ENCODE measurements around the gene TMPRSS5.

The TMPRSS5 gene

DNA sequence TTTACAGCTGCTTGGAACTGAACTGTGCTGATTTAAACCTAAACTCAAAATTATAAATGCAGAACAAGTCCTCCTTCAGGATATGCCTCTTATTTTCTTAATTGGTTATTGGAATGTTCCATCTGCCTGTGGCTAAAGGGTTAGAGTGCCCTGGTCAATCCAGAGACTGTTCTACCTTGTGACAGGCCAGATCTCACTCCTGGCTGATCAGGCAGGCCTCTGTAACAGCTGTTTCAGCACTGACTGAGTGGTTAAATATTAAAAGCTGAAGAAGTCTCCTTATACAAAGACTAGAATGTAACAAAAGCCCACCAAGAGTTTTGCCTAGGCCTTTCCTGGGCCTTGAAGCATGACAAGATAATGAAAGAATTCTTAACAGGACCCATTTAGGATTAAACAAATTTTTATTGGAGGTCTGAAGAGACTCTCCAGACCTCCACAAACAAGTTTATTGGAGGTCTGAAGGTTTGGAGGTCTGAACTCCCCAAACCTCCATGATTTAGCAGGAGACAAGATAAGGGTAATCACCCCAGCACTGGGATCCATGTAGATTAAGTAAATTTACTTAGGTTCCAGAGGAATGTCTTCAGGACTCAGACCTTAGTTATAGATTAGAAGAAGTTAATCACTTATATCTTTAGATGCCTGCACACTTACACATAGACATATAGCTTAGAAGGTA is 35.8 kb downstream of the TMPRSS5 start:
- no peak for DNase-seq (ENCODE audit: low read depth in 2 of 2)

DNA sequence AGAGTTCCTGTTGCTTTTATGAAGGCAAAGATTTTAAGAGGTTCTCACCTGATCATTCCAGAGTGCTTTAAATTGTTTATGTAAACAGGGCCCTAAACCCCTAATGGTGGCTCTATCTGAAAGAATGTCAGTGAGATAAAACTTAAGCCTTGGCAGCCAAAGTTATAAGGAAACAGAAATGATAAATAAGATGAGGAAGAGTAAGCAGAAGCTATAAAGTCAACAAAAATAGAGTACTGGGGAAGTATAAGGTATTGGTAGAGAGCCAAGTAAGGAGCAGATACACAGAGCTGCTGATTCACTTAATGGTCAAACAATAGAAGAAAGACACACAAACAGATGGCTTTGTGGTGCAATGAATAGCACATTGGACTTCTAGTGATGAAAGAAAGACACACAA is 37.9 kb downstream of the TMPRSS5 start:
- DNase-seq (ENCODE audit: low read depth in 2 of 2): no peak

DNA sequence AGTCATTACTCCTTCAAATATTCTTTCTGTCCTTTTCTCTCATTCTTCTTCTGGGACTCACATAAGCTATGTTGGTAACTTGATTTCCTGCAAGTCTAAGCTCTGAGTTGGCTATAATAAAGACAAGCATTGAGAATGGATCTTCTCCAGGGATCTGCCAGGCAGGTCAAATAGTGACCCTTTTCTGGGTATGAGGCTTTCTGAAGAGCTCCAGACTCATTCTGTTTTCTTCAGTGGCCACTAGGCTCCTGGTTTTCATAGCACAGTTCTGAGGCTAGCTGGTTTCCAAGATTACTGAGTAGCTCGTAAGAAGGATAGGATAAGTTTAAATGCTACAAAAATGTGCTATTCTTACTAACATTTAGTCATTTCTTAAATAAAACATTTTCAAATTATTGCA is 38.3 kb downstream of the TMPRSS5 start:
- DNase-seq (ENCODE audit: low read depth in 2 of 2): no peak

DNA sequence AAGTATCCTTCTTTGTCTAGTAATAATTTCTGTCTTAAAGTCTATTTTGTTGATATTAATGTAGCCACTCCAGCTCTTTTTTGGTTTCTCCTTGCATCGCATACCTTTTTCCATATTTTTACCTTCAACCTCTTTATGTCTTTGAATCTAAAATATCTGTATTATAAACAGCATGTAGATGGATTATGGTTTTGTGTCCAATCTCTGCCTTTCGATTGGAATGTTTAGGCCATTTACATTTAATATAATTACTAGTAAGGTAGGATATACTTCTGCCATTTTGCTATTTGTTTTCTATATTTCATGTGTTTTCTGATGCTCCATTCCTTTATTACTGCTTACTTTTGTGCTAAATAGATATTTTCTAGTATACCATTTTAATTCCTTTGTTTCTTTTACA is 39.5 kb downstream of the TMPRSS5 start:
- DNase-seq (ENCODE audit: low read depth in 2 of 2): no peak

DNA sequence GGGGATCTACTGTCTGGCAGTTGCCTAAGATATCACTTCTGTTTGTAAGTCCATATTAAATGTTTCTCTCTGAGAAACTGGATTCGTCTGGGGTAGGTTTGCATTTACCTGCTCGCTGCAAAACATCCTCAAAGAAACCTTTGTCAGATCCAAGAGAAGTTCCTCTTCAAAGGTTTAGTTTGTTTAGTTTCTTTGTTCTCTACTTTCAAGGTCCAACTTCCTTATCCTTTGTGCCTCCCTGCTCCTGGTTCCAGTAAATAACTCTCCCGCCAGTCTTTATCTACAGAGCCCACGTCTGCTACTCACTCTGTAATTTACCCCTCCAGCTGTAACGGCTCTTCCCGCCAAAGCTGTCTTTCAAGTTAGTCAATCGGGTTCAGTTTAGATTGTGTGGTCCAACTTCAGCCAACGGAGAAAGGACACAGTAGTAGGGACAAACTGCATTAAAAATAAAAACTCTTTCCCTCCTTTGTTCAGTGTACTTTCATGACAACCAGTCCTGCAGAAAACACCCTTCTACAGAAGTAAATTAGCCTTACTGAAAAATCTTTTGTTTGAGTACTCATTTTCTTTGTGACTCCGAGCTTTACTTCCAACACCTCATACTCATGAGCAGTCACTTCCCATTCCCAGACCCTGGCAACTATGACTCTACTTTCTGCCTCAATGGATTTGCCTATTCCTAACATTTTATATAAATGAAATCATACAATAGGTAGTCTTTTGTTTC is 41.0 kb downstream of the TMPRSS5 start:
- DNase-seq (ENCODE audit: low read depth in 2 of 2): no peak

DNA sequence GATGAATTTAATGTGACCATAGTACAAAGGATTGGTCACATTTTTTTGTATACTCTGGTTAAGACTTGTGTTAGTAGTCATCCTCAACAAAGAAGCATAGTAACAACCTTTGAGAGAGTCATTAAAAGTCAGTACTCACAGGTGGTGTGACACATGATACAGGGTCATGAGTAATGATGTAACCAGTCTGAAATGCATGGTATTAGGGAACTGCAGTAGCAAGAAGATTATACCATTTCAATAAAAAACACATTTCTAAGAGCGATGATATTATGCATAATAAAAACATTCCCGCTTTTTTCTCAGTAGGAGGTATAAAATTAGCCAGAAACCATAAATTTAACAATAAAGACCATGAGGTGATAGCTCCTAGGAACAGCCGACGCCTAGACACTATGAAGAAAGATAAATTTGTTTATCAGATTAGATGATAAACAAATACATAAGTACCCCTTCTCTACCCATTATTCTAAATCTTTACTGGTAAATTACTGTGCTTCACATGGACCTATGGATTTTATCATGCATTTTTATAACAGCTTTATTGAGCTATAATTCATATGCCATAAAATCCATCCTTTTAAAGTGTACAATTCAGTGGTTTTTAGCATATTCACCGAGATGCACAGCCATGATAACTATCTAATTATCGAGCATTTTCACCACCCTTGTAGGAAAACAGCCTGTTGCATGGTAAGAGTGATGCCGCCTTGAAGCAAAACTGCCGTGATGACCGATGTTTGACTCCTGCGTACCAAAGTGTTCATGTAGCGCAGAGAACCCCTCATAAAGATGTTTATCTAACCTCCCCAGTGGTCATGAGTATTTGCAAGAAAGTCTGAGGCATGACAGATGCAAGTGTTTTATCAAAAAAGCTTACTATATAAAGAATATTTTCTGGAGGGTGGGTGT is 41.8 kb downstream of the TMPRSS5 start:
- no peak for DNase-seq (ENCODE audit: low read depth in 2 of 2)

DNA sequence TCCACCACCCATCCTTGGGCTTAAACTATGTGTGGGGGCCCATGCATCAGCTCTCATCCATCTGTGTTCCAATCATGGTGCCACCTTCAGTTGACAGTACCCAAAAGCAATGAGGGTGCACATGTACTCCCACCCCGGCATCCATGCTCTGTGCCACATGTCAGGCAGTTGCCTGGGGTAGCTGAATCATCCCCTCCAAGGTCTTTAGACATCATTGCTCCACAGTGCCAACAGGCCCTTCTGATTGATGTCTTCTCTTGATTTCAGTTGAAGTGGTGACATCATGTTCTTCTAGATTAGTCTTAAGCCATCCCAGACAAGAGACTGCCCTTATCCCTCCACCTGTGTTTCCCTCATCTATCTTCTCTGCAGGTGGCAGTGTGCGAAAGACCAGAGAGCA is 42.5 kb downstream of the TMPRSS5 start:
- no peak for DNase-seq (ENCODE audit: low read depth in 2 of 2)

DNA sequence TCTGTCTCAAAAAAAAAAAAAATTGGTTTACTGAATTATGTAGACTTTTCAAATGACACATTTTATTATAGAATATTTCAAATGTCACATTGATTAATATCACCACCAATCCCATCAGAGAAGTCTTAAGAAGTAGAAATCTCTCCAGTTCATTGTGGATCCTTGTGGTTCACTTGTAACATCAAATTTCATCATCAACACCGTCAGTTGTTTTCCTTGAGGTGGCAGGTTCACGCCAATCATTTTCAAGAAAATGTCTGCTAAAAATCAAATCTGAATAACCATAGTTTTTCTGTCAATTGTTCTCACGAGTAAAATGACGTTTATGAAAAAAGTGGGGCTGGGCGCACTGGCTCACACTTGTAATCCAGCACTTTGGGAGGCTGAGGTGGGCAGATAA is 50.3 kb downstream of the TMPRSS5 start:
- DNase-seq (ENCODE audit: low read depth in 2 of 2): no peak

DNA sequence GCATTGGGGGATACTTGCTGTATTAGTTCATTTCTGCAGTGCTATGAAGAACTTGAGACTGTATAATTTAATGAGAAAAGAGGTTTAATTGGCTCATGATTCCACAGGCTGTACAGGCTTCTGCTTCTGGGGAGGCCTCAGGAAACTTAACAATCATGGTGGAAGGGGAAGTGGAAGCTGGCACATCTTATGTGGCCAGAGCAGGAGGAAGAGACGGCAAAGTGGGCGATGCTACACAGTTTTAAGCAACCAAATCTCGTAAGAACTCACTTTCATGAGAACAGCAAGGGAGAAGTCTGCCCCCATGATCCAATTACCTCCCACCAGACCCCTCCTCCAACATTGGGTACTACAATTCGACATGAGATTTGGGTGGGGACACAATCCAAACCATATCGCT is 55.1 kb downstream of the TMPRSS5 start:
- no peak for DNase-seq (ENCODE audit: low read depth in 2 of 2)

DNA sequence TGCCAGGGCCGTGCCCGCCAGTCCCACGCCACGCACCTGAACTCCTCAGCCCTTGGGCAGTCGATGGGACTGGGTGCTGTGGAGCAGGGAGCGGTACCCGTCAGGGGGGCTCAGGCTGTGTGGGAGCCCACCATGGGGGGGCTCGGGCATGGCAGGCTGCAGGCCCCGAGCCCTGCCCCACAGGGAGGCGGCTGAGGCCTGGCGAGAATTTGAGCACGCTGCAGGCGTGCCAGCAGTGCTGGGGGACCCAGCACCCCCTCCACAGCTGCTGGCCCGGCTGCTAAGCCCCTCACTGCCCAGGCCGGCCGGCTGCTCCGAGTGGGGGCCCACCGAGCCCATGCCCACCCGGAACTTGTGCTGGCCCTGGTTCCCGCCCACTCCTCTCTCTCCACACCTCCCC is 56.8 kb downstream of the TMPRSS5 start:
- no peak for DNase-seq (ENCODE audit: low read depth in 2 of 2)

DNA sequence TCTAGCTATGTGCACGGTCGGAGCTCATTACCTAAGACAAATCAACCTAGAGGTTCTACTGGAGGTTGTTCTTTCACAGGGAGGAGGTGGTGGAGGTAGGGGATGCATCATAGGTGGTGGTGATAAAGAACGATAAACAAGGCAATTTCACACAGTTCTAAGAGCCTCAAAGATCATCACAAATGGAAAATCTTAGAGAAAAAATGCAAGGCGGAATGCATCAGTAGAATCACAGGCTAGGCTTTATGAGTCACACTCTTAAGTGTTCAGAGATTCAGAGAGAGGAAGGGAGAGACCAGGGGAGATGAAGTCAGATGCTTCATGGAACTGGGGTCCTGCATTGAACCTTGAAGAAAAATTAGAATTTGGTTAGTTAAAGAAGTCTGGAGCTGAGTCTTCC is 58.3 kb downstream of the TMPRSS5 start:
- no peak for DNase-seq (ENCODE audit: low read depth in 2 of 2)

DNA sequence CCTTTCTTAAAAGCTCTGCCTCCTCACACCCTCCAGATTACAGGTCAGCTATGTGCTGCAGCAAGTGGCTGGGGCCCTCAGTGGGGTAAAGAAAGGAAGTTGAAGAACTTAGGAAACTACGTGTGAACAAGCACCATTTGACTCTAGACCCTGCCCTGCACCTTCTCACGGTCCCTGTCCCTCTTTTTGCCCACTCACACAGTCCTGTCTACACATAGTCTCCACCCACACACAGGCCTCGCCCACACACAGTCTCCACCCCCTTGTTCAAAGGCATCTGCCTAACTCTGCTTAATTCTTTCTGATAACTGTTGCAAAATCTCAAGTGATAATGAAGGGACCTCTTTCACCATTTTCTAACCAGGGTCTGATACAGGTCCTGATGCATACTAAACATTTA is 59.0 kb downstream of the TMPRSS5 start:
- no peak for DNase-seq (ENCODE audit: low read depth in 2 of 2)

DNA sequence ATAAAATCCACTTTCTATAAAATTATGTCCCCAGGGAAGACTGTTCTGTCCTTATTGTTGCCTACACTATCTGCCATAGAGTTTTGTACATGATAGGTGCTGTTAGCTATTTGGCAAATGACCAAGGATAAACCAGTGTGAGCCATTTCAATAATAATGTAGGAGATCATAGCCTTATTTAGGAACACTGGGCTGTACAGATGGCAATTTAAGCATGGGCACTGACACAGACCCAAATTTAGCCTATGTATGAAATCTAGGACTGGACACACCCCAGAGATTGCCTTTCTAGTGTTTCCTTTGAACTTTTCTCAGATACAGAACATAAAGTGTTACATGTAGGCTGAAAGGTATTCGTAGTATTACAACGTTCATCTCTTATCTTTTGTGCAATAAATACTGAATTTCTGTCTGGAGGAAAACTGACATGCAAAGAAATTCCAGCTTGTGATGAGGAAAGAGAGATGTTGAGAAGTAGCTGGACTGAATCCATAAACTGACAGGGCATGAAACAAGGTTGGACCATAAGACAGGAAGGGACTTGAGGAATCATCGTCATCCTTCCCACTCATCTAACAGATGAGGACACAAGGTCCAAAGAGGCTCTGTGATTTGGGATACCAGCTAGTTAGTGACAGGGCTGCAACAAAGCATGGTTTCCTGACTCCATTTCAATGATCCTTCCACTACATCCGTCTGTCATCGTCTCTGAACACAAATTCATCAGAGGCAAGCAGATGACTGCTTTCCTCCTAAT is 60.3 kb downstream of the TMPRSS5 start:
- DNase-seq (ENCODE audit: low read depth in 2 of 2): no peak

DNA sequence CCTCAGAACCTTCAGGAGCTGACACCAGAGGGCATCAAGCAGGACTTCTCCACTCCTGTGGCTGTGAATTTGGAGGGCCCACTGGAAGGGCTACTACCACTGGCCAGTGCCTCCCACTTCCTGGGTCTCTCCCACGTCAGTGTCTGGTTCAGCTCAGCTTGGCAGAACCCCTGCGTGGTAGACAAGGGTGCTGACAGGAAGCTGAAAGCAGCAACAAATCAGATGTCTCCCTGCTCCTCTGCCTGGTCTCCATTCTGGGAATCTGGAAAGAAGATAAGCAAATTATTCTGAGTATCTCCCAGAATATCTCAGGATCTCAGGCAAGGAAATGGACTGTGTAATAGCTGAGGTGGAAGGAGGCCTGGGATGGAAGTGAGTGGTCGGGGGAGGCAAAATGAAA is 61.5 kb downstream of the TMPRSS5 start:
- no peak for DNase-seq (ENCODE audit: low read depth in 2 of 2)

DNA sequence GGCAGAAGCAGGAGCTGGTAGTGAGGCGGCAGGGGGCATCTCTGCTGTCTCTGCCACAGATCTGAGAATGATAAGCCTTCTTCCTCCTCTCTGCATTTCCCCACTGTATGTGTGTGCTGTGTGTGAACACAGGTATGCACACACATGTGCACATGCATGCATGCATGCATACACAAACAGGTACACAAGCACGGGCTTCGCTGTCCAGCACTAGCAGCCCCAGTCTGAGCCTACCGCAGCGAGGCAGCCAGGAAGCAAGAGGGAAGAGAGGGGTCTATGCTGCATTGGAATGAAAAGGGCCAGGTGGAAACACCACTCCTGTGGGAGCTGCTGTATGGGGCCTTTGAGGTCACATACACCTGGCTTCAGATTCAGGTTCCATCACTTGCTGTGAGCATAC is 62.4 kb downstream of the TMPRSS5 start:
- DNase-seq (ENCODE audit: low read depth in 2 of 2): no peak

DNA sequence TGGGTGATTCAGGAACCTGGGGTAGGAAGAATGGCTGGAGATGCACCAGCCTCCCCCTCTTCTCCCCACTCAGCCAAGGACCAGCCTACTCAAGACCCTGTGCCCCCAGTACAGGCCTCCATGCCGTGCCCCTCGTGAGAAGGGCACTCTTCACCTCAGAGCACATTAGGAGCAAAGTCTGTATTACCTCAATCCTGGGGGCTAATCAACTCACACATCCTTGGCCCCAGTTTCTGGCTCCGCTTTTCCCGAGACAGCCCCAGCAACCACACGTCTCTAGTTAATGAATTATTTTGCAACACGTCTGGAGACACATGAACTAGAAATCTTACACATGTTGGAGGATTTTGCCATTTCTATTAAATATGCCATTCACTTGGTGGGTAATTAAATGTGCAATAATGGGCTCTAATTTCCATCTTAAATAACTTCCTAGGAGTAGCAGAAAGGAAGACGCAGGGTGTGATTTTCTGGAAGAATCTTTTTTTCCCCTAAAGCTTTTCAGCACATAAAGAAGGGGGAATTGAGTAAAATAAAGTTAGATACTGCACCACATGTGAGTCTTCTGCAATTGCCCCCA is 63.0 kb downstream of the TMPRSS5 start:
- DNase-seq (ENCODE audit: low read depth in 2 of 2): no peak

DNA sequence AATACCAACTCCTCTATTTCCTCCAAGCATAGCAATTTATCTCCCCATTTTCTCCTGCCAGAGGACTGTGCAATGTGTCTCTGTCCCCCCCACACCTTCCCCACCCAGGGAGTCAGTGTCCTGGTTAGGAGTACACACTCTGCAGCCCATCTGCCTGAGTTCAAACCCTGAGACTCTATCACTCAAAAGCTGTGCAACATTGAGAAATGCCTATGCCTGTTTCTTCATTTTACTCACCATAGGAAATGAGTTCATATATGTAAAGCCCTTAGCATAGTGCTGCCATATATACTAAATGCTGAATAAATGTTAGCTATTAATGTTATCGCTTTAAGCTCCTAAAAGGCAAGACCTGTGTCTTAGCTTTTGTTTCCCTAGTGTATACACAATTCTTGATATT is 64.0 kb downstream of the TMPRSS5 start:
- DNase-seq (ENCODE audit: low read depth in 2 of 2): no peak

DNA sequence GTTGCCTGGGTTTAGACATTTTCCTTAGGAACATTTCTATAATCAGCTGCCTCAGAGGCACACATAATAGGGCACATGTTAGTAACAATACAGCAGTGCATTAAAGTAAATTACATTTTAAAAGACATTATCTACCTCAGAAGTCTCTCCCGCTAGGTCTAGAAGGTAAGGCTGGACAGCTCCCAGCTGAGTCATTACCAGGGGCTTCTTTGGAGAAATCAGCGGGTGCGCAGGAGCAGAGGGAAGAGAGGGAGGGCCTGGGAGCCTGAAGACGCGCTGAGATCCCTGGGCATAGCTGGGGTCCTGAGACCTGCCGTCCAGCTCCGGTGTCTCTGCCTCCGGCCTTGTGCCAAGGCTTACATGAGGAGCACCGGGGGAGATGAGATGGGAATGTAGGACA is 67.7 kb downstream of the TMPRSS5 start:
- no peak for DNase-seq (ENCODE audit: low read depth in 2 of 2)

DNA sequence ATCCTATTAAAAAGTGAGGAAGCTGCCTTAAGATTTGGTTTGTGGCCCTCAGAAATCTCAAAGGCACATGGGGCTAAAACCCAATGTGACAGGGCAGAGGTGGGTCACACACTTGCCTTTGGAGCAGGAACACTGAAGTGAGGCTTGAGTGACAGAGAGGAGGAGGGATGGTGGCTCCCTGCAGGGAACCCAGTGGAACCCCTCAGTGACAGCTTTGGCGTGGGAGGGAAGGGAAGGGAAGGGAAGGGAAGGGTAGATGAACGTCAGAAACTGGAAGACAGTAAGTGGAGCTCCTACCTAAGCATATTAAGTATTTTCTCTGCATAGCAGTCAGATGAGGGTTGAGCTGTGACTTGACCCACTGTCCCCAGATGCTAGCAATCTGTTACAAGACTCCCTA is 68.5 kb downstream of the TMPRSS5 start:
- no peak for DNase-seq (ENCODE audit: low read depth in 2 of 2)

Data from activated CD4-positive, alpha-beta T cell treated with anti-CD3 and anti-CD28 coated beads for 24 hours (primary cell).